ENCODE data around the gene RGS4. TPM values are rescaled to one million over a fixed set of nuclear protein-coding genes. Genes with fewer than 3 reads are reported as not detected.

The RGS4 gene
- total RNA-seq, 1 donor from 2014 or later = 38.1 TPM

- no peaks in the 10 kb centered on the region for H3K9me3 Mint-ChIP-seq
- H3K27ac Mint-ChIP-seq = no peak overlapping the region
Observed at GRCh38 chr1:163074004-163074403, 4.8 kb downstream of the RGS4 start.

GRCh38 chr1:163074716-163075284 is 5.6 kb downstream of the RGS4 start:
- peaks cover 5% of the 10 kb centered on the region for H3K36me3 Mint-ChIP-seq
- H3K27ac Mint-ChIP-seq = no peak overlapping the region
- H3K4me3 Mint-ChIP-seq = no peak overlapping the region
- peaks cover 9% of the 10 kb centered on the region for H3K4me1 Mint-ChIP-seq (ENCODE audit: unreplicated experiment)
- TF ChIP-seq CTCF (conservative IDR thresholded peaks at IDR 0.05) = no peak
- no peak for DNase-seq (ENCODE audit: extremely low spot score, unreplicated experiment)
- H3K27me3 Mint-ChIP-seq = peaks cover 7% of the 10 kb centered on the region
- H3K9me3 Mint-ChIP-seq = no peaks in the 10 kb centered on the region

More at GRCh38 chr1:163074004-163074403, 4.8 kb downstream of the RGS4 start:
- peaks cover 15% of the 10 kb centered on the region for H3K4me1 Mint-ChIP-seq (ENCODE audit: unreplicated experiment)
- no peak for DNase-seq (ENCODE audit: extremely low spot score, unreplicated experiment)
- H3K36me3 Mint-ChIP-seq = peaks cover 5% of the 10 kb centered on the region
- H3K4me3 Mint-ChIP-seq = no peak overlapping the region
- no peak for TF ChIP-seq CTCF (conservative IDR thresholded peaks at IDR 0.05)
- H3K27me3 Mint-ChIP-seq = peaks cover 15% of the 10 kb centered on the region

GRCh38 chr1:163076044-163076443 is 6.9 kb downstream of the RGS4 start:
- Mint-ChIP-seq H3K27me3 (peaks cover 3% of the 10 kb centered on the region), H3K4me3 (no peak overlapping the region), H3K4me1 (ENCODE audit: unreplicated experiment) (peaks cover 9% of the 10 kb centered on the region), H3K36me3 (peaks cover 5% of the 10 kb centered on the region), H3K27ac (no peak overlapping the region), H3K9me3 (no peaks in the 10 kb centered on the region)
- no peak for DNase-seq (ENCODE audit: extremely low spot score, unreplicated experiment)
- no peak for TF ChIP-seq CTCF (conservative IDR thresholded peaks at IDR 0.05)

GRCh38 chr1:163076446-163076845 is 7.3 kb downstream of the RGS4 start:
- H3K27me3 Mint-ChIP-seq = peaks cover 3% of the 10 kb centered on the region
- H3K9me3 Mint-ChIP-seq = no peaks in the 10 kb centered on the region
- no peak overlapping the region for H3K4me3 Mint-ChIP-seq
- H3K36me3 Mint-ChIP-seq = peaks cover 5% of the 10 kb centered on the region
- no peak for TF ChIP-seq CTCF (conservative IDR thresholded peaks at IDR 0.05)
- no peak for DNase-seq (ENCODE audit: extremely low spot score, unreplicated experiment)
- H3K27ac Mint-ChIP-seq = no peak overlapping the region
- H3K4me1 Mint-ChIP-seq (ENCODE audit: unreplicated experiment) = peaks cover 9% of the 10 kb centered on the region

GRCh38 chr1:163076981-163077761 is 8.0 kb downstream of the RGS4 start:
- no peaks in the 10 kb centered on the region for H3K9me3 Mint-ChIP-seq
- peaks cover 5% of the 10 kb centered on the region for H3K4me1 Mint-ChIP-seq (ENCODE audit: unreplicated experiment)
- peaks cover 5% of the 10 kb centered on the region for H3K36me3 Mint-ChIP-seq
- no peak for DNase-seq (ENCODE audit: extremely low spot score, unreplicated experiment)
- no peak overlapping the region for H3K4me3 Mint-ChIP-seq
- TF ChIP-seq CTCF (conservative IDR thresholded peaks at IDR 0.05) = no peak
- no peak overlapping the region for H3K27ac Mint-ChIP-seq
- H3K27me3 Mint-ChIP-seq = no peaks in the 10 kb centered on the region
